ENCODE results near the gene CFAP100. TPM values are rescaled to one million over a fixed set of nuclear protein-coding genes. Genes with fewer than 3 reads are reported as not detected.

The CFAP100 gene
- total RNA-seq, 4 donors from 2014 or later, result not detected

DNA sequence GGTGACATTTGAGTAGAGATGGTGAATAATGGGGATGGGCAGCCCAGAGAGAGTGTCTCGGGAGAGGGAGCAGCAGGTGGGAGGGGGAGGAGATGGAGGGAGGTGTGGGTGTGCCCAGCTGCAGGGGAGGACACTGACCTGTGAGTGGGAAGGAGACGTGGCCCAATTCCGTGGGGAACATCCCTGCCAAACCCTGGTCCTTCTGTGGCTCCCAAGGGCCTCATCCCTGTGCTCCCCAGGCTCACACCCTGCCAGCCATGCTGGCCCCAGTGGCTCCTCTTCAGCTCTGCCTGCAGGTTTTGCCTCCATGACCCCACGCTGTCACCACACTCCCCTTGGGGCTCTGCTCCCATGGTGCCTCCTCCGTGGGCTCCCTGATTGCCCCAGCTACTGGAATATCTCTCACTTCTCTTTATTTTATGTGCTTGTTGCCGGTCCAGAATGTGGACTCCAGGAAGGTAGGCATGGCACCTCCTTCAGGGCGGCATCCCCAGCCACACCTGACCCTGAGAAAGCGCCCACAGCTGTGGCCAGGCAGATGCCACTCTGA, 7.0 kb downstream of the CFAP100 start:
- DNase-seq, result no peak
- H3K9me3 ChIP-seq, result no peaks in the 10 kb centered on the region
- no peaks in the 10 kb centered on the region for H3K4me1 ChIP-seq
- H3K27ac ChIP-seq, result no peak overlapping the region
- no peaks in the 10 kb centered on the region for H3K36me3 ChIP-seq
- no peaks in the 10 kb centered on the region for H3K27me3 ChIP-seq
- no peak overlapping the region for H3K4me3 ChIP-seq
- TF ChIP-seq, protein P1, sequence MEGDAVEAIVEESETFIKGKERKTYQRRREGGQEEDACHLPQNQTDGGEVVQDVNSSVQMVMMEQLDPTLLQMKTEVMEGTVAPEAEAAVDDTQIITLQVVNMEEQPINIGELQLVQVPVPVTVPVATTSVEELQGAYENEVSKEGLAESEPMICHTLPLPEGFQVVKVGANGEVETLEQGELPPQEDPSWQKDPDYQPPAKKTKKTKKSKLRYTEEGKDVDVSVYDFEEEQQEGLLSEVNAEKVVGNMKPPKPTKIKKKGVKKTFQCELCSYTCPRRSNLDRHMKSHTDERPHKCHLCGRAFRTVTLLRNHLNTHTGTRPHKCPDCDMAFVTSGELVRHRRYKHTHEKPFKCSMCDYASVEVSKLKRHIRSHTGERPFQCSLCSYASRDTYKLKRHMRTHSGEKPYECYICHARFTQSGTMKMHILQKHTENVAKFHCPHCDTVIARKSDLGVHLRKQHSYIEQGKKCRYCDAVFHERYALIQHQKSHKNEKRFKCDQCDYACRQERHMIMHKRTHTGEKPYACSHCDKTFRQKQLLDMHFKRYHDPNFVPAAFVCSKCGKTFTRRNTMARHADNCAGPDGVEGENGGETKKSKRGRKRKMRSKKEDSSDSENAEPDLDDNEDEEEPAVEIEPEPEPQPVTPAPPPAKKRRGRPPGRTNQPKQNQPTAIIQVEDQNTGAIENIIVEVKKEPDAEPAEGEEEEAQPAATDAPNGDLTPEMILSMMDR (IDR thresholded peaks at IDR 0.05), result no peak
- no peak for TF ChIP-seq POLR2A (IDR thresholded peaks at IDR 0.05)

DNA sequence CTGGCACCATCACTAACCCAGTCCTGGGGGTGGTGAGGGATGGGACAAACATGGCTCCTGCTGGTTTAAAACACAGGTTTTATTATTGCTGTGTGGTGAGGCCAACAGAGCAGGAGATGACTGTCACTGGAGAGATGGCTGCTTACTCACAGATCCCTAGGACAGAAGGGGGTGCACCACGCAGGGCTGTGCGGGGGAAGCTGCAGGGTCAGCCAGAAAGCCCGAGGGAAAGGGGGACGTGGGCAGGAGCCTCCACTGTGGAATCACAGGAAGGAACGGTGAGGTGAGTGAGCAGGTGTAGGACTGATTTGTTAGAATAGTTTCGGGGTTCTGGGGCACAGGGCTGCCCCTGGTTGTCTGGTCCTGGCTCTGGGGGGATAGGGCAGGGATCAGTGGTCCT, 7.5 kb downstream of the CFAP100 start:
- no peak for DNase-seq

GRCh38 chr3:126402666-126403302, 8.1 kb downstream of the CFAP100 start:
- Histone ChIP-seq H3K27me3 (no peaks in the 10 kb centered on the region), H3K9me3 (no peaks in the 10 kb centered on the region), H3K36me3 (no peaks in the 10 kb centered on the region), H3K27ac (no peak overlapping the region), H3K4me3 (no peak overlapping the region), H3K4me1 (no peaks in the 10 kb centered on the region)
- peak in 1 of 3 donors; percentile 38 for DNase-seq
- TF ChIP-seq POLR2A (IDR thresholded peaks at IDR 0.05), result no peak
- TF ChIP-seq, protein P1 (IDR thresholded peaks at IDR 0.05), result no peak

More for the DNA sequence above, 7.5 kb downstream of the CFAP100 start:
- H3K9me3 ChIP-seq, result no peaks in the 10 kb centered on the region
- no peak overlapping the region for H3K27ac ChIP-seq
- TF ChIP-seq POLR2A (IDR thresholded peaks at IDR 0.05), result no peak
- TF ChIP-seq, protein P1 (IDR thresholded peaks at IDR 0.05), result no peak
- H3K4me3 ChIP-seq, result no peak overlapping the region
- no peaks in the 10 kb centered on the region for H3K36me3 ChIP-seq
- no peaks in the 10 kb centered on the region for H3K27me3 ChIP-seq
- no peaks in the 10 kb centered on the region for H3K4me1 ChIP-seq

- Histone ChIP-seq H3K4me1 (no peaks in the 10 kb centered on the region), H3K27me3 (no peaks in the 10 kb centered on the region), H3K36me3 (no peaks in the 10 kb centered on the region), H3K9me3 (no peaks in the 10 kb centered on the region), H3K4me3 (no peak overlapping the region), H3K27ac (no peak overlapping the region)
- DNase-seq, result no peak
- TF ChIP-seq, protein P1 (IDR thresholded peaks at IDR 0.05), result no peak
- TF ChIP-seq POLR2A (IDR thresholded peaks at IDR 0.05), result no peak
These were observed 11.9 kb downstream of the CFAP100 start for GRCh38 chr3:126406389-126407296.

- no peak overlapping the region for H3K27ac ChIP-seq
- no peaks in the 10 kb centered on the region for H3K9me3 ChIP-seq
- no peaks in the 10 kb centered on the region for H3K4me1 ChIP-seq
- no peak overlapping the region for H3K4me3 ChIP-seq
- H3K36me3 ChIP-seq, result no peaks in the 10 kb centered on the region
- TF ChIP-seq, protein P1 (IDR thresholded peaks at IDR 0.05), result no peak
- no peak for TF ChIP-seq POLR2A (IDR thresholded peaks at IDR 0.05)
- H3K27me3 ChIP-seq, result no peaks in the 10 kb centered on the region
- no peak for DNase-seq
These were observed 12.8 kb downstream of the CFAP100 start for GRCh38 chr3:126407412-126408044.
